Sigmoid colon (tissue), 7 donors: ENCODE results near the gene MEFV. TPM values are rescaled to one million over a fixed set of nuclear protein-coding genes. Genes with fewer than 3 reads are reported as not detected.

ENCODE experiments used
- DNase-seq: peaks from one replicate; pipeline ENCODE4 v3.0.0-alpha.2; 2019
- H3K27ac ChIP-seq, 4 donors: fragments of 200-600 bp; sonication (generic); one replicate each; pipeline ENCODE4 v1.5.1; 2016 to 2019; ENCODE audit warnings: mild to moderate bottlenecking in 1 of 4
- H3K27me3 ChIP-seq, 3 donors: fragments of 200-600 bp; sonication (generic); one replicate each; pipeline ENCODE4 v1.5.1; 2019; ENCODE audit warnings: mild to moderate bottlenecking in 1 of 3
- H3K36me3 ChIP-seq, 4 donors: fragments of 200-600 bp; sonication (generic); one replicate each; pipeline ENCODE4 v1.5.1; 2016 to 2019
- H3K4me1 ChIP-seq, 4 donors: fragments of 200-600 bp; sonication (generic); one replicate each; pipeline ENCODE4 v1.5.1; 2017 to 2019
- H3K4me3 ChIP-seq, 4 donors: fragments of 200-600 bp; sonication (generic); one replicate each; pipeline ENCODE4 v1.5.1; 2017 to 2019; ENCODE audit warnings: mild to moderate bottlenecking in 2 of 4, moderate library complexity in 1 of 4
- H3K9me3 ChIP-seq, 4 donors: fragments of 200-600 bp in 3 of 4; sonication (generic) in 3 of 4; one replicate each; pipeline versions ENCODE4 v1.5.1 to v1.6.1; 2013 to 2019
- EP300 ChIP-seq, 4 donors: sonication (generic); formaldehyde crosslinking; IDR thresholded peaks; one replicate each; pipeline ENCODE4 v1.6.1; 2017; ENCODE audit warnings: antibody characterized with exemption in 4 of 4
- POLR2A ChIP-seq, 2 donors: fragments of 450-650 bp; IDR thresholded peaks; one replicate each; pipeline ENCODE4 v1.6.1; 2016; ENCODE audit warnings: antibody characterized with exemption in 2 of 2, mild to moderate bottlenecking in 2 of 2, moderate library complexity in 2 of 2
- POLR2AphosphoS5 ChIP-seq, 4 donors: sonication (generic); formaldehyde crosslinking; IDR thresholded peaks; one replicate each; pipeline ENCODE4 v1.6.1; 2017; ENCODE audit warnings: antibody characterized with exemption in 4 of 4
- WGBS, 2 donors: extraction: QIAGEN DNeasy Blood & Tissue Kit; methylation state at CpG; one replicate each; pipeline ENCODE4 v1.1.7; 2013; 5-methylcytosine and 5-hydroxymethylcytosine counted together
- intact Hi-C: fragments of 100-400 bp; cut with DNase I; formaldehyde crosslinking; loops from one replicate; pipeline ENCODE4 v1.15.1; 2023
- polyA plus RNA-seq, 3 donors: library from polyadenylated mRNA; stranded (reverse); fragments of 200-250 nt; gene quantifications; one replicate each; pipeline ENCODE4 v1.2.3, GENCODE V29; 2013
- total RNA-seq, 4 donors: library from RNA; depleted of rRNA; stranded (reverse); fragments of >200 nt; gene quantifications; one replicate each; pipeline ENCODE4 v1.1.0, GENCODE V29; 2016
- TF ChIP-seq, protein P1 (sequence below), 4 experiments: fragments of 450-650 bp in 3 of 4; fragments of 200-600 bp in 1 of 4; IDR thresholded peaks; one replicate each; pipeline ENCODE4 v1.5.1; 2016 to 2019; ENCODE audit warnings: antibody characterized with exemption in 4 of 4, mild to moderate bottlenecking in 3 of 4, moderate library complexity in 2 of 4
- donor health status: healthy with polysubstance abuse.
- donor health status: Bipolar disorder and iron deficiency.
- donor health status: healthy.

Gene MEFV
- total and polyA plus RNA-seq, 7 donors = 0.60 to 2.9 (median 1.2) TPM

DNA sequence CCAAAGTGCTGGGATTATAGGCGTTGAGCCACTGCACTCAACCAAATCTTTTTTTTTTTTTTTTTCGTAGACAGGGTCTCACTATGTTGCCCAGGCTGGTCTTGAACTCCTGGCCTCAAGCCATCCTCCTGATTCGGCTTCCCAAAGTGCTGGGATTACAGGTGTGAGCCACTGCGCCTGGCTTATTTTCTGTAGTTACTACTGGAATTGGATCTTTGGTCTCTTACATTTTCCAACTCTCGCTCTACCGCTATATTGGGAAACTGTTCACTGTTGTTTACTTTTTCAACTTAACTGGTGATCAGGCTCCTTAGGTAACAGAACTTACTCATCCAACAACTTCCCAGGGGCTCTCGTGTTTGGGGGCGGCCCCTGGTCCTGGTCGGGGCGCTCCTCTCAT lies 35.6 kb downstream of the MEFV start:
- H3K4me3 ChIP-seq = no peak overlapping the region
- H3K27me3 ChIP-seq = no peaks in the 10 kb centered on the region
- no peaks in the 10 kb centered on the region for H3K4me1 ChIP-seq
- no peak for DNase-seq
- TF ChIP-seq POLR2A (IDR thresholded peaks at IDR 0.05) (no peak), POLR2AphosphoS5 (IDR thresholded peaks at IDR 0.05) (no peak), EP300 (IDR thresholded peaks at IDR 0.05) (no peak)
- TF ChIP-seq, protein P1, sequence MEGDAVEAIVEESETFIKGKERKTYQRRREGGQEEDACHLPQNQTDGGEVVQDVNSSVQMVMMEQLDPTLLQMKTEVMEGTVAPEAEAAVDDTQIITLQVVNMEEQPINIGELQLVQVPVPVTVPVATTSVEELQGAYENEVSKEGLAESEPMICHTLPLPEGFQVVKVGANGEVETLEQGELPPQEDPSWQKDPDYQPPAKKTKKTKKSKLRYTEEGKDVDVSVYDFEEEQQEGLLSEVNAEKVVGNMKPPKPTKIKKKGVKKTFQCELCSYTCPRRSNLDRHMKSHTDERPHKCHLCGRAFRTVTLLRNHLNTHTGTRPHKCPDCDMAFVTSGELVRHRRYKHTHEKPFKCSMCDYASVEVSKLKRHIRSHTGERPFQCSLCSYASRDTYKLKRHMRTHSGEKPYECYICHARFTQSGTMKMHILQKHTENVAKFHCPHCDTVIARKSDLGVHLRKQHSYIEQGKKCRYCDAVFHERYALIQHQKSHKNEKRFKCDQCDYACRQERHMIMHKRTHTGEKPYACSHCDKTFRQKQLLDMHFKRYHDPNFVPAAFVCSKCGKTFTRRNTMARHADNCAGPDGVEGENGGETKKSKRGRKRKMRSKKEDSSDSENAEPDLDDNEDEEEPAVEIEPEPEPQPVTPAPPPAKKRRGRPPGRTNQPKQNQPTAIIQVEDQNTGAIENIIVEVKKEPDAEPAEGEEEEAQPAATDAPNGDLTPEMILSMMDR (IDR thresholded peaks at IDR 0.05) = no peak
- H3K36me3 ChIP-seq = peaks cover 11 to 38% (median 33%) of the 10 kb centered on the region in 4 donors
- H3K27ac ChIP-seq = no peak overlapping the region
- H3K9me3 ChIP-seq = peaks cover 33 to 49% (median 47%) of the 10 kb centered on the region in 4 donors
- WGBS, 2 donors = 94 to 95% methylated on average over 10 of the region's 10 CpGs
- intact Hi-C loops = no loop called here

DNA sequence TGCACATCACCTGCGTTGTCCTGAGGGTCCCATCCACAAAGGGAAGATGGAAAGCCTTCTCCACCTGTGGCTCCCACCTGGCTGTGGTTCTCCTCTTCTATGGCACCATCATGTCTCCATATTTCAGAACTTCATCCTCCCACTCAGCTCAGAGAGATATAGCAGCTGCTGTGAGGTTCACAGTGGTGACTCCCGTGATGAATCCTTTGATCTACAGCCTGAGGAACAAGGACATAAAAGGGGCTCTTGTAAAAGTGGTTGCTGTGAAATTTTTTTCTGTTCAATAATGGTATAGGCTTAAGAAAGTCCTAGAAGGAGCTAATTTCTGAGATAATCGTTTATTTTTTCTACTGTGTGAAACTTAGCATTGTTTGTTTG lies 40.2 kb downstream of the MEFV start:
- whole genome bisulfite sequencing, 2 donors = 58 to 62% methylated on average over 3 of the region's 3 CpGs
- no peak for TF ChIP-seq POLR2AphosphoS5 (IDR thresholded peaks at IDR 0.05)
- no peak for TF ChIP-seq EP300 (IDR thresholded peaks at IDR 0.05)
- TF ChIP-seq, protein P1 (IDR thresholded peaks at IDR 0.05) = no peak
- no peak for TF ChIP-seq POLR2A (IDR thresholded peaks at IDR 0.05)
- Histone ChIP-seq H3K4me3 (no peak overlapping the region), H3K9me3 (peaks cover 0 to 8% (median 7%) of the 10 kb centered on the region in 4 donors), H3K4me1 (no peaks in the 10 kb centered on the region), H3K27me3 (no peaks in the 10 kb centered on the region), H3K36me3 (no peaks in the 10 kb centered on the region), H3K27ac (no peak overlapping the region)
- no peak for DNase-seq
- intact Hi-C loops = no loop called here

DNA sequence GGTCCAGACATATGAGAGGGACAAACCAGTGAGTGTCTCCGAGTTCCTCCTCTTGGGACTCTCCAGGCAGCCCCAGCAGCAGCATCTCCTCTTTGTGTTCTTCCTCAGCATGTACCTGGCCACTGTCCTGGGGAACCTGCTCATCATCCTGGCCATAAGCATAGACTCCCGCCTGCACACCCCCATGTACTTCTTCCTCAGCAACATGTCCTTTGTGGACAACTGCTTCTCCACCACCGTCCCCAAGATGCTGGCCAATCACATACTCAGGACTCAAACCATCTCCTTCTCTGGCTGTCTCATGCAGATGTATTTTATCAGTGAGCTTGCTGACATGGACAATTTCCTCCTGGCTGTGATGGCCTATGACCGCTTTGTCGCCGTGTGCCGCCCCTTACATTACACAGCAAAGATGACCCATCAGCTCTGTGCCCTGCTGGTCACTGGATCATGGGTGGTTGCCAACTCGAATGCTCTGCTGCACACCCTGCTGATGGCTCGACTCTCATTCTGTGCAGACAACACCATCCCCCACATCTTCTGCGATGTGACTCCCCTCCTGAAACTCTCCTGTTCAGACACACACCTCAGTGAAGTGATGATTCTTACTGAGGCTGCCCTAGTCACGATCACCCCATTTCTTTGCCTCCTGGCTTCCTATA lies 40.7 kb downstream of the MEFV start:
- no peak overlapping the region for H3K27ac ChIP-seq
- intact Hi-C loops = no loop called here
- no peak overlapping the region for H3K4me3 ChIP-seq
- no peaks in the 10 kb centered on the region for H3K27me3 ChIP-seq
- H3K36me3 ChIP-seq = no peaks in the 10 kb centered on the region
- 77 to 83% methylated on average over 11 of the region's 11 CpGs for WGBS, 2 donors
- H3K9me3 ChIP-seq = peaks cover 0 to 5% (median 3%) of the 10 kb centered on the region in 4 donors
- TF ChIP-seq POLR2A (IDR thresholded peaks at IDR 0.05) = no peak
- TF ChIP-seq, protein P1 (IDR thresholded peaks at IDR 0.05) = no peak
- no peak for TF ChIP-seq EP300 (IDR thresholded peaks at IDR 0.05)
- no peak for TF ChIP-seq POLR2AphosphoS5 (IDR thresholded peaks at IDR 0.05)
- DNase-seq = no peak
- no peaks in the 10 kb centered on the region for H3K4me1 ChIP-seq

DNA sequence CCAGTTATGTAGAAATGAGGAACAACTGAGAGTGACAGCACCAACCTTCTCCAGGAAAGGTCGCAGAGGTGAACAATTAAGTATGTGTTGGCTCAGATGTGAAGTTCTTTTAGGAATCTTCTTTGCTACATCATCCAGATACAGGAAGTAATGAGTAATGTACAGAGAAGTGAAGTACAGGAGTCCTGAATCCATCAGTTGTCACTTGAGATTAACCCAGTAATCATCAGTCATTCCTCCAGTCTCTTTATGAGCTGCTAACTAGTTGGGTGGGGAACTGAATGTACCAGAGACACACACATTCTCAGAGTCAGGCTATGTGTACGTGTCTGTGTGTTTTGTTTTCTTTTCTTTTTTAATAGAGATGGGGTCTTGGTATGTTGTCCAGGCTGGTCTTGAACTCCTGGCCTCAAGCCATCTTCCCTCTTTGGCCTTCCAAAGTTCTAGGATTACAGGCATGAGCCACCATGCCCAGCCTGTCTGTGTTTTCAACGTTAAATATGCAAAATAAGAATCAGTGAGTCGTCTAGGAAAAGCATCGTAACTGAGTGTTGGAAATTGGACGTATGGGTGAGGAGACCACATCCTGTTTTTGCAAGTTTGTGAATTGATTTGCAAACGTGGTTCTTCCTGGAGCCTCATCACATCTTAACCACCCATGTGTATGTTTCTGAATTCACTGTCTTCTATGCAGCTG lies 41.4 kb downstream of the MEFV start:
- intact Hi-C loops = no loop called here
- TF ChIP-seq POLR2AphosphoS5 (IDR thresholded peaks at IDR 0.05) (no peak), EP300 (IDR thresholded peaks at IDR 0.05) (no peak), POLR2A (IDR thresholded peaks at IDR 0.05) (no peak)
- TF ChIP-seq, protein P1 (IDR thresholded peaks at IDR 0.05) = no peak
- 27 to 48% methylated on average over 7 of the region's 7 CpGs for WGBS, 2 donors

More for the DNA sequence above, 41.4 kb downstream of the MEFV start:
- Histone ChIP-seq H3K9me3 (peaks cover 0 to 3% (median 0%) of the 10 kb centered on the region in 4 donors), H3K27ac (no peak overlapping the region), H3K4me1 (no peaks in the 10 kb centered on the region), H3K27me3 (no peaks in the 10 kb centered on the region), H3K36me3 (no peaks in the 10 kb centered on the region), H3K4me3 (no peak overlapping the region)
- DNase-seq = no peak
